Measurements from ENCODE around the gene BCAM. TPM values are rescaled to one million over a fixed set of nuclear protein-coding genes. Genes with fewer than 3 reads are reported as not detected.
A peak's percentile ranks its signal among the peaks of the same experiment; 100 is the strongest.
"Not testable (repeated sequence)": the region's sequence is repeated elsewhere in the genome, so short reads cannot be mapped to it uniquely, and the experiment has no call there.

BCAM gene
- polyA plus RNA-seq, 2 of the 4 experiments (the other 2 are of a cell fraction), result 18.4 to 88.1 TPM

DNA sequence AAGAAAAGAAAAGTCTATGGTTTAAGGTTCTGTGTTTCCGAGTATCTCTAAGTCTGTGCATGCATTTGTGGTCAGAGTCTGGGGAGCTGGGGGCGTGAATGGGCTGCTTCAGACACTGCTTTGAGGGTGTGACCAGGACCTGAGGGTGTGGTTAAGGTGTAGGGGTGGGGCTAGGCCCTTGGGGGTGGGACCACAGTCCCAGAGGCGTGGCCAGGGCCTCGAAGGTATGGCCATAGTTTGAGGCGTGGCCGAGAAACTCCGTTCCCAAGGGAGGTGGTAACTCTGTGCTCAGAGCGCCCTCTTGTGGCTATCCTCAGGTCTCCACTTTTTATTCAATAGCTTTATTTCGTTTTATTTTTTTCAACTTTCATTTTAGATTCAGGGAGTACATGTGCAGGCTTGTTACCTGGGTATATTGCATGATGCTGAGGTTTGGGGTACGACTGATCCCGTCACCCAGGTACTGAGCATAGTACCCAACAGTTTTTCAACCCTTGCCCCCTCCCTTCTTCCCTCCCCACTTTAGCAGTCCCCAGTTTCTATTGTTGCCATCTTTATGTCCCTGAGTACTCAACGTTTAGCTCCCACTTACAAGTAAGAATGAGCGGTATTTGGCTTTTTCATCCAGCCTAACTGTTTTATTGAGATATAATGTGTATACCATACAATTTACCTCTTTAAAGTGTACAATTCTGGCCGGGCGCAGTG, 38.2 kb upstream of the BCAM start (continued):
- peak; percentile 100 for TF ChIP-seq SMC3 (IDR thresholded peaks at IDR 0.05)
- TF ChIP-seq MYC (IDR thresholded peaks at IDR 0.05; ENCODE audit: borderline replicate concordance, low read length), result 0 out of 2 replicates have a peak, but pooled peaks have one; percentile 57
- TF ChIP-seq TFCP2L1 (CRISPR knock-in tag; IDR thresholded peaks at IDR 0.05), result no peak
- no peak for TF ChIP-seq POLR2A (IDR thresholded peaks at IDR 0.05; ENCODE audit: low read length)

DNA sequence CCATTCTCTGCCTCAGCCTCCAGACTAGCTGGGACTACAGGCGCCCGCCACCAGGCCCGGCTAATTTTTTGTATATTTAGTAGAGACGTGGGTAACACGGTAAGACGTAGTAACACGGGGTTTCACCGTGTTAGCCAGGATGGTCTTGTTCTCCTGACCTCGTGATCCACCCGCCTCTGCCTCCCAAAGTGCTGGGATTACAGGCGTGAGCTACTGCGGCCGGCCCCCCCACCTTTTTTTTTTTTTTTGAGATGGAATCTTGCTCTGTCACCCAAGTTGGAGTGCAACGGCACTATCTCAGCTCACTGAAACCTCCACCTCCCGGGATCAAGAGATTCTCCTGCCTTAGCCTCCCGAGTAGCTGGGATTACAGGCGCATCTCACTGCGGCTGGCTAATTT, 36.8 kb upstream of the BCAM start:
- Histone ChIP-seq H3K27ac (peak overlapping the region; percentile 74 to 88; a peak in 4 of 6 replicates), H3K4me1 (peaks cover 55% of the 10 kb centered on the region)
- CTCF ChIA-PET, result interaction anchor here (0.6 to 48.5 kb wide), 22 partner anchors 10 to 201 kb away, joined by 3 to 1899 read pairs (median 18); partner anchors contain the start of genes BCAM, BCL3, CEACAM19 and NECTIN2
- H3K4me2 ChIP-seq; ATAC-seq; H3K4me3 ChIP-seq; FAIRE-seq; H3K9me3 ChIP-seq; DNase-seq (ENCODE audit: low read depth in 1 of 2, low spot score in 1 of 2): not testable (repeated sequence)
- POLR2A ChIA-PET, result interaction anchor here (0.6 kb wide), 1 partner anchor 72 kb away, joined by 5 read pairs; no protein-coding TSS in a partner anchor
- WGBS (ENCODE audit: missing lambda C conversion rate), result 92% methylated on average over 18 of the region's 18 CpGs

DNA sequence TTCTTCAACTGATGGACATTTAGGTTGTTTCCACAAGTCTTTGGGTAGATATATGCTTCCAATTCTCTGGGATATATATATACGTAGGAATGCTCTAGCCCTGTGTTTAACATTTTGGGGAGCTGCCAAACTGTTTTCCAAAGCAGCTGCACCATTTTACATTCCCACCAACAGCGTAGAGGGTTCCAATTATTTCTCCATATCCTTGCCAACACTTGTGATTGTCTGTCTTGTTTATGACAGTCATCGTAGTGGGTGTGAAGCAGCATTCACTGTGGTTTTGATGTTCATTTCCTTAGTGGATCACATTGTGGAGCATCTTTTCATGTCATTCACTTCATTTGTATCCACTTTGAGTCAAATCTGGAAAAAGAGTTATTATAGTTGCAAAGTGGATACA, 35.9 kb upstream of the BCAM start:
- no peak for TF ChIP-seq PHF8 (IDR thresholded peaks at IDR 0.05; ENCODE audit: borderline replicate concordance, low read depth)
- no peak for TF ChIP-seq EHF (CRISPR knock-in tag; IDR thresholded peaks at IDR 0.05)
- no peak for TF ChIP-seq NR3C1 (IDR thresholded peaks at IDR 0.05)
- no peak for TF ChIP-seq SMC3 (IDR thresholded peaks at IDR 0.05)
- TF ChIP-seq JUN (IDR thresholded peaks at IDR 0.05), result no peak
- no peak for TF ChIP-seq FOSB (CRISPR knock-in tag; IDR thresholded peaks at IDR 0.05)
- peak; percentile 15 for TF ChIP-seq ZFP36 (IDR thresholded peaks at IDR 0.05; ENCODE audit: borderline replicate concordance, partially characterized antibody)
- WGBS (ENCODE audit: missing lambda C conversion rate), result 90% methylated on average over 3 of the region's 3 CpGs
- peak; percentile 49 for FAIRE-seq
- Histone ChIP-seq H3K4me3 (no peak overlapping the region), H3K4me1 (peaks cover 51% of the 10 kb centered on the region), H3K4me2 (no peak overlapping the region), H3K9me3 (no peaks in the 10 kb centered on the region), H3K27ac (peak overlapping the region in 1 of 2 experiments; percentile 88; a peak in 3 of 6 replicates)
- DNase-seq (ENCODE audit: low read depth in 1 of 2, low spot score in 1 of 2), result no peak
- ChIA-PET CTCF (interaction anchor here (1.0 to 48.5 kb wide), 10 partner anchors 9 to 202 kb away, joined by 3 to 1899 read pairs (median 58); partner anchors contain the start of genes BCAM and BCL3), POLR2A (no interaction called here)
- no peak for ATAC-seq

DNA sequence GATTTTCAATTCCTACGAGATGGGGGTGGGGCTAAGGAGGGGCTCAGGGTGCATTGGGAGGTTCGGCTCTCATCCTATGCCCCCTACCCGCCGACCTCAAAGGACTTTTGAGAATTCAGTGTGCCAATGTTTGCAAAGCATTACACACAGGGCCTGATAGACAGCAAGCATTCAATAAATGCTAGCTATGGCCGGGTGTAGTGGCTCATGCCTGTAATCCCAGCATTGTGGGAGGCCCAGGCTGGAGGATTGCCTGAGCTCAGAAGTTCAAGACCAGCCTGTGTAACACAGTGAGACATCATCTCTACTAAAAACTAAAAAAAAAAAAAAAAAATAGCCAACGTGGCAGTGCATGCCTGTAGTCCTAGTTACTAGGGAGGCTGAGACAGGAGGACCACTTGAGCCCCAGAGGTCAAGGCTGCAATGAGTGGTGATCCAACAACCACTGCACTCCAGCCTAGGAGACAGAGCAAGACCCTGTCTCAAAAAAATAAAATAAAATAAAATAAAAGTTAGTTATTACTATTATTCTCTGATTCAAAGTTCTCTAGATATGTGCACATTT, 33.1 kb upstream of the BCAM start:
- FAIRE-seq (no peak), DNase-seq (ENCODE audit: low read depth in 1 of 2, low spot score in 1 of 2) (no peak), ATAC-seq (no peak)
- no peak overlapping the region for H3K4me3 ChIP-seq
- no peak for TF ChIP-seq GATA3 (IDR thresholded peaks at IDR 0.05; ENCODE audit: borderline replicate concordance)
- TF ChIP-seq, protein P1, sequence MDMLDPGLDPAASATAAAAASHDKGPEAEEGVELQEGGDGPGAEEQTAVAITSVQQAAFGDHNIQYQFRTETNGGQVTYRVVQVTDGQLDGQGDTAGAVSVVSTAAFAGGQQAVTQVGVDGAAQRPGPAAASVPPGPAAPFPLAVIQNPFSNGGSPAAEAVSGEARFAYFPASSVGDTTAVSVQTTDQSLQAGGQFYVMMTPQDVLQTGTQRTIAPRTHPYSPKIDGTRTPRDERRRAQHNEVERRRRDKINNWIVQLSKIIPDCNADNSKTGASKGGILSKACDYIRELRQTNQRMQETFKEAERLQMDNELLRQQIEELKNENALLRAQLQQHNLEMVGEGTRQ (IDR thresholded peaks at IDR 0.05), result no peak
- no peak for TF ChIP-seq NPAS2 (CRISPR knock-in tag; IDR thresholded peaks at IDR 0.05; ENCODE audit: borderline replicate concordance)
- ChIA-PET CTCF (interaction anchor here (0.6 to 48.5 kb wide), 7 partner anchors 6 to 123 kb away, joined by 3 to 1899 read pairs (median 9); no protein-coding TSS in a partner anchor), POLR2A (interaction anchor here (0.6 kb wide), 2 partner anchors 34 to 1183 kb away, joined by 4 to 5 read pairs; no protein-coding TSS in a partner anchor)
- peaks cover 38% of the 10 kb centered on the region for H3K4me1 ChIP-seq
- peak overlapping the region; percentile 52 to 88; a peak in 4 of 6 replicates for H3K27ac ChIP-seq
- no peak overlapping the region for H3K4me2 ChIP-seq
- 58% methylated on average over 6 of the region's 6 CpGs for whole genome bisulfite sequencing (ENCODE audit: missing lambda C conversion rate)
- no peaks in the 10 kb centered on the region for H3K9me3 ChIP-seq

DNA sequence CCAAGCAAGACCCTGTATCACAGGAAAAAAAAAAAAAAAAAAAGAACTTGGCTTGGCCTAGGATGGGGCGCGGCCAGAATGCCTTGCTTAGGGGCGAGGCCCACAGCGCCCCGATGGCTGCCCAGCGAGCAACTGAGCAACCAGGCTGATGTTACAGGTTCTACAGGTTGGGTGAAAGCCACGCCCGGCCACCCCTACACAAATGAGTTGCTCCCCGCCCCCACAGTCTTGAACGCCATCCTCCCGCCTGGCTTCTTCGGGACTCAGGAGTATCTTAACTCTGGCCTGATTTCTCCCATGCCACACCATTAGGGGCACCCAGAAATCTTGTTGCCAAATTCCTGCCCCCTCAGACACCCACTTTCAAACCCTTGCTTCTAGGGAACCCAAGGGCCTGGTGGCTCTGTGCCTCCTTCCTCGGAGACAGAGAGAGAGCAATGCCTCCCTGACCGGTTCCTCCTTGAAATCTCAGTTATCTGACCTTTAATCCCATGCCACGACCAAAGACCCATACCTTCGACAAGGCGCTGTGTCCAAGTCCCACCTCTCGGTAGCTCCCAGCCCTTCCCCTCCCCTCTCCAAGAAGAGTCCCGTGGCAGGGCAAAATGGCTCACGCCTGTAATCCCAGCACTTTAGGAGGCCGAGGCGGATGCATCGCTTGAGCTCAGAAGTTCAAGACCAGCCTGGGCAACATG, 32.4 kb upstream of the BCAM start:
- CTCF ChIA-PET, result interaction anchor here (0.8 to 48.5 kb wide), 10 partner anchors 5 to 124 kb away, joined by 3 to 1899 read pairs (median 4); no protein-coding TSS in a partner anchor
- ATAC-seq (no peak; a peak in 1 of 6 replicates), FAIRE-seq (no peak), DNase-seq (ENCODE audit: low read depth in 1 of 2, low spot score in 1 of 2) (no peak)
- Histone ChIP-seq H3K4me1 (peaks cover 33% of the 10 kb centered on the region), H3K4me3 (no peak overlapping the region), H3K27ac (peak overlapping the region; percentile 2 to 88; a peak in 3 of 6 replicates), H3K4me2 (no peak overlapping the region), H3K9me3 (no peaks in the 10 kb centered on the region)
- WGBS (ENCODE audit: missing lambda C conversion rate), result 91% methylated on average over 23 of the region's 23 CpGs
- POLR2A ChIA-PET, result interaction anchor here (0.6 kb wide), 2 partner anchors 35 to 1184 kb away, joined by 4 to 5 read pairs; no protein-coding TSS in a partner anchor
- no peak for TF ChIP-seq HEYL (CRISPR knock-in tag; IDR thresholded peaks at IDR 0.05)
- TF ChIP-seq, protein P1 (IDR thresholded peaks at IDR 0.05), result no peak
- TF ChIP-seq RCOR1 (IDR thresholded peaks at IDR 0.05; ENCODE audit: low read depth, low read length), result no peak
- TF ChIP-seq, protein P2, sequence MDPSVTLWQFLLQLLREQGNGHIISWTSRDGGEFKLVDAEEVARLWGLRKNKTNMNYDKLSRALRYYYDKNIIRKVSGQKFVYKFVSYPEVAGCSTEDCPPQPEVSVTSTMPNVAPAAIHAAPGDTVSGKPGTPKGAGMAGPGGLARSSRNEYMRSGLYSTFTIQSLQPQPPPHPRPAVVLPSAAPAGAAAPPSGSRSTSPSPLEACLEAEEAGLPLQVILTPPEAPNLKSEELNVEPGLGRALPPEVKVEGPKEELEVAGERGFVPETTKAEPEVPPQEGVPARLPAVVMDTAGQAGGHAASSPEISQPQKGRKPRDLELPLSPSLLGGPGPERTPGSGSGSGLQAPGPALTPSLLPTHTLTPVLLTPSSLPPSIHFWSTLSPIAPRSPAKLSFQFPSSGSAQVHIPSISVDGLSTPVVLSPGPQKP (IDR thresholded peaks at IDR 0.05; ENCODE audit: low read depth, low read length), result no peak
- no peak for TF ChIP-seq RARB (CRISPR knock-in tag; IDR thresholded peaks at IDR 0.05)
- TF ChIP-seq EHF (CRISPR knock-in tag; IDR thresholded peaks at IDR 0.05), result no peak
- TF ChIP-seq HOXB5 (CRISPR knock-in tag; IDR thresholded peaks at IDR 0.05), result no peak
- no peak for TF ChIP-seq MAFK (IDR thresholded peaks at IDR 0.05; ENCODE audit: partially characterized antibody)
- no peak for TF ChIP-seq ZSCAN20 (CRISPR knock-in tag; IDR thresholded peaks at IDR 0.05)
- no peak for TF ChIP-seq HDAC2 (IDR thresholded peaks at IDR 0.05)
- no peak for TF ChIP-seq CEBPB (IDR thresholded peaks at IDR 0.05)
- TF ChIP-seq TP53 (CRISPR knock-in tag; IDR thresholded peaks at IDR 0.05), result no peak
- TF ChIP-seq ZNF302 (CRISPR knock-in tag; IDR thresholded peaks at IDR 0.05), result no peak
